Smooth muscle cell (in vitro differentiated cells): ENCODE data around the gene C16orf92. TPM values are rescaled to one million over a fixed set of nuclear protein-coding genes. Genes with fewer than 3 reads are reported as not detected.

Source experiments
- DNase-seq: peaks from one replicate; lab custom pipeline; 2025; ENCODE audit not compliant: unreplicated experiment; lab: John Stamatoyannopoulos, UW
- H2AFZ ChIP-seq: fragments of 200-600 bp; sonication (generic); 2 replicates; pipeline ENCODE4 v1.6.0; 2016; ENCODE audit warnings: antibody characterized with exemption, low read depth, mild to moderate bottlenecking
- H3F3A ChIP-seq: fragments of 200-600 bp; sonication (generic); 2 replicates; pipeline ENCODE4 v1.6.0; 2017; ENCODE audit warnings: antibody characterized with exemption, low read depth
- H3K27ac ChIP-seq: fragments of 200-600 bp; sonication (generic); 2 replicates; pipeline ENCODE4 v1.5.1; 2016; ENCODE audit warnings: low read depth, mild to moderate bottlenecking
- H3K27me3 ChIP-seq: fragments of 200-600 bp; sonication (generic); 2 replicates; pipeline ENCODE4 v1.6.1; 2016; ENCODE audit warnings: low read depth, mild to moderate bottlenecking
- H3K36me3 ChIP-seq: fragments of 200-600 bp; sonication (generic); 2 replicates; pipeline ENCODE4 v1.5.1; 2016; ENCODE audit warnings: low read depth
- H3K4me1 ChIP-seq: fragments of 200-600 bp; sonication (generic); 2 replicates; pipeline ENCODE4 v1.5.1; 2016; ENCODE audit warnings: low read depth
- H3K4me2 ChIP-seq: fragments of 200-600 bp; sonication (generic); 2 replicates; pipeline ENCODE4 v1.6.0; 2016; ENCODE audit warnings: mild to moderate bottlenecking
- H3K4me3 ChIP-seq: fragments of 200-600 bp; sonication (generic); 2 replicates; pipeline ENCODE4 v1.5.1; 2016; ENCODE audit warnings: mild to moderate bottlenecking
- H3K79me2 ChIP-seq: fragments of 200-600 bp; sonication (generic); 2 replicates; pipeline ENCODE4 v1.6.0; 2016; ENCODE audit warnings: low read depth, mild to moderate bottlenecking
- H3K9ac ChIP-seq: fragments of 200-600 bp; sonication (generic); 2 replicates; pipeline ENCODE4 v1.6.0; 2016; ENCODE audit warnings: low read depth
- H3K9me3 ChIP-seq: fragments of 200-600 bp; sonication (generic); replicated peaks from 2 replicates; pipeline ENCODE4 v1.5.1; 2016; ENCODE audit warnings: low read depth
- H4K20me1 ChIP-seq: fragments of 200-600 bp; sonication (generic); 2 replicates; pipeline ENCODE4 v1.6.0; 2016; ENCODE audit warnings: low read depth
- CTCF ChIP-seq: fragments of 200-600 bp; sonication (generic); IDR thresholded peaks from 2 replicates; pipeline ENCODE4 v1.5.1; 2017; ENCODE audit warnings: borderline replicate concordance, mild to moderate bottlenecking, antibody characterized with exemption; ENCODE audit not compliant: insufficient read depth, poor library complexity, severe bottlenecking
- WGBS: methylation state at CpG from one replicate; pipeline ENCODE4 v1.1.7; 2016; ENCODE audit warnings: low lambda C conversion rate; 5-methylcytosine and 5-hydroxymethylcytosine counted together
- polyA plus RNA-seq: library from polyadenylated mRNA; unstranded; fragments of >200 nt; fragmentation: Nextera tagmentation; extraction: Ambion mirVana; gene quantifications from 2 replicates; pipeline ENCODE4 v1.2.1, GENCODE V29; 2016
- total RNA-seq: library from RNA; depleted of rRNA; stranded (reverse); fragments of >200 nt; gene quantifications from 2 replicates; pipeline ENCODE4 v1.2.3, GENCODE V29; 2014

C16orf92 gene
- total and polyA plus RNA-seq, 2 experiments from 2014 or later: not detected

- Histone ChIP-seq H3K79me2 (no peaks in the 10 kb centered on the region), H3K4me3 (peak overlapping the region; percentile 80), H3F3A (peaks cover 13% of the 10 kb centered on the region), H3K9me3 (no peaks in the 10 kb centered on the region), H3K4me1 (peaks cover 8% of the 10 kb centered on the region), H3K4me2 (peak overlapping the region; percentile 98), H3K9ac (peak overlapping the region; percentile 76), H2AFZ (peak overlapping the region; percentile 82), H4K20me1 (no peaks in the 10 kb centered on the region), H3K36me3 (no peaks in the 10 kb centered on the region), H3K27ac (peak overlapping the region; percentile 79), H3K27me3 (no peaks in the 10 kb centered on the region)
- DNase-seq: peak; percentile 71
- TF ChIP-seq CTCF: no peak
- WGBS: 7% methylated on average over 49 of the region's 58 CpGs
Observed at GRCh38 chr16:30052671-30053372, 29.8 kb downstream of the C16orf92 start.

DNA sequence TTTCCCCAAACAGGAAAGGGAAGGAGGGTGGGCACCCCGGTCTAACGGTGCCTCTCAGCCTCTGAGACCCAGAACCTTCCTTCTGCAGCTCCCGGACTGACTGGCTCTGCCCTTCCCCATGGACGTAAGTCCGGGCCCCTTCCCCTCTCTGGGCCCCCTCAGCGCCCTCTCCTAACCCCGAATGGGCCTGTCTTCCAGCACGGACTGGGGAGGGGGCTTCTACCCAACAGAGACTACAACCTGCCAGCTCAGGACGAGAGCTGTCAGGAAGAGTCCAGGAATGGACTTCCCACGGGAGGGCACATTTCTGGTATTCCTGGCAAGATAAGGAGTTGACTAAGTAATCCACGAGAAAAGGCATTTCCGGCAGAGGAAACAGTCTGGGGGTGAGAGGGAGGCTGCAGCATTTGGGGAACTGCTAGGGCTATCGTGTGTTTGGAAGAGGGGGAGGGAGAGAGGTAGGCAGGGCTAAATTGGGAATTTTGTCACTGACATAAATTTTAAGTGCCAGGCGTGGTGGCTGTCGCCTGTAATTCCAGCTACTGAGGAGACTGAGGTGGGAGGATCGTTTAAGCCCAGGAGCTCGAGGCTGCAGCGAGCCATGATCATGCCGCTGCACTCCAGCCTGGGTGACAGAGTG, 30.5 kb downstream of the C16orf92 start:
- 6% methylated on average over 18 of the region's 19 CpGs for WGBS

DNA sequence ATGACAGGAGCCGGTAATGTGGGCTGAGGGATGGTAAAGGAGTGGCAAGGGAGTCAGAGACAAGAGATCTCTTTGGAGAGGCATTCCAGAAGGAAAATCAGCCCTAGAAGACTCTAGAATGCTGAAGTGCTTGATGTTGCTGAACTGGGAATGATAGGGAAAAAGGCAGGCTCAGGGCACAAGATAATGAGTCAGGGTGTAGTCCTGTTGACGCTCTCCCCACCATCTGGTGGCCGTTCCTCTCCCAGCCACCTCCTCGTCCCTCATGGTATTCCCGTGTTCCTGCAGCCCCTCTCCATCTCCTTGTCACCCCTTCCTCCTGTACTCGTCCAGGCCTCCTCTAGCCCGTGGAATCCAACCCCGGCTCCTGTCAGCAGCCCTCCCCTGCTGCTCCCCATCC, 31.5 kb downstream of the C16orf92 start:
- Histone ChIP-seq H3K4me3 (no peak overlapping the region), H3K27me3 (no peaks in the 10 kb centered on the region), H3K9ac (no peak overlapping the region), H3K4me1 (peaks cover 8% of the 10 kb centered on the region), H3K36me3 (no peaks in the 10 kb centered on the region), H4K20me1 (no peaks in the 10 kb centered on the region), H3K4me2 (peak overlapping the region; percentile 98), H3K79me2 (no peaks in the 10 kb centered on the region), H3F3A (peaks cover 13% of the 10 kb centered on the region), H3K9me3 (no peaks in the 10 kb centered on the region), H3K27ac (no peak overlapping the region), H2AFZ (no peak overlapping the region)
- no peak for TF ChIP-seq CTCF
- WGBS: 70% methylated on average over 8 of the region's 8 CpGs
- no peak for DNase-seq

More for the DNA sequence above, 30.5 kb downstream of the C16orf92 start:
- peaks cover 8% of the 10 kb centered on the region for H3K4me1 ChIP-seq
- peaks cover 13% of the 10 kb centered on the region for H3F3A ChIP-seq
- H3K36me3 ChIP-seq: no peaks in the 10 kb centered on the region
- DNase-seq: no peak
- peak overlapping the region; percentile 80 for H3K4me3 ChIP-seq
- peak overlapping the region; percentile 79 for H3K27ac ChIP-seq
- no peaks in the 10 kb centered on the region for H3K9me3 ChIP-seq
- no peaks in the 10 kb centered on the region for H3K79me2 ChIP-seq
- no peaks in the 10 kb centered on the region for H4K20me1 ChIP-seq
- H3K4me2 ChIP-seq: peak overlapping the region; percentile 98
- H3K27me3 ChIP-seq: no peaks in the 10 kb centered on the region
- peak overlapping the region; percentile 76 for H3K9ac ChIP-seq
- H2AFZ ChIP-seq: peak overlapping the region; percentile 82
- no peak for TF ChIP-seq CTCF
